DMS 273 treated with DMSO at 0.1 percent for 48 hours (cell line): ENCODE measurements around the gene KLF7.
"Not testable (repeated sequence)": the region's sequence is repeated elsewhere in the genome, so short reads cannot be mapped to it uniquely, and the experiment has no call there.

Source experiments
- DNase-seq: peaks from one replicate; lab custom pipeline; 2025; lab: John Stamatoyannopoulos, UW

KLF7 gene

DNA sequence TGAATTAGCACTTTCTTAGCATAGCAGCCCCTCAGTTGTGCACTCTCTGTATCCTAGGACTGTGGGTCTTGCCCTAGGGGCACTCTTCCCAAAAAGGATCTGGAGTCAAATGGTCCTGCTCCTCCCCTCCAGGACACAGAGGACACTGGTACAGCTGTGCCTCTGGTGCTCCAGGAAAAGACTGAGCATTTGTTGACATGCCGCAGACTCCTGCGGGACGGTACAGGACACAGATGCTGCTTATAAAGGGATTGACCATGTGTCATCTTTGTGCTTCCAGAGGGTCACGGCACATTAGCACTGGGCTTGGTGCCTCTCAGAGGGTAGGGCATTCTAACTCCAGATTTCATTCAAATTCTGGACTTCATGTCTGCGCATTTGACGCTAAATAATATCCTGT, 110.5 kb downstream of the KLF7 start:
- no peak for DNase-seq

GRCh38 chr2:207054521-207054920, 111.2 kb downstream of the KLF7 start:
- no peak for DNase-seq

- no peak for DNase-seq
Observed at GRCh38 chr2:207051385-207051965, 114.3 kb downstream of the KLF7 start.

DNA sequence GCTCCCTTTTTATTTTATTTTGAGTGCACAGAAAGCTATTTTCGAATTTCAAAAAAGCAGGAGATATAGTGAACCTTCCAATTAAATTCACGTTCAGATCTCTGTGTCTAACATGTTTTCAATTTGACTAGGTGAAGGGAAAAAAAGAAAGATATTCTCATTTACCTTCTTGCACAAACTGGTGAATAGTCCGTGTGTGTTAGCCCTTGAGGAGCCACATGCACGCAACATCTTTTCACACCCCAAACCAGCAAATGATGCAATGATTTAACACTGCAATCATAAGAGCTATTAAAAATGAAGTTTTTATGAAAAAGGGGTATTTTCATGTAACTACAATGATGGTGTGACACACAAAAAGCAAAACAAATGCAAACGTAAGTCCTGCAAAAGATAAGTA, 116.6 kb downstream of the KLF7 start:
- no peak for DNase-seq

GRCh38 chr2:207048416-207048815, 117.3 kb downstream of the KLF7 start:
- no peak for DNase-seq

DNA sequence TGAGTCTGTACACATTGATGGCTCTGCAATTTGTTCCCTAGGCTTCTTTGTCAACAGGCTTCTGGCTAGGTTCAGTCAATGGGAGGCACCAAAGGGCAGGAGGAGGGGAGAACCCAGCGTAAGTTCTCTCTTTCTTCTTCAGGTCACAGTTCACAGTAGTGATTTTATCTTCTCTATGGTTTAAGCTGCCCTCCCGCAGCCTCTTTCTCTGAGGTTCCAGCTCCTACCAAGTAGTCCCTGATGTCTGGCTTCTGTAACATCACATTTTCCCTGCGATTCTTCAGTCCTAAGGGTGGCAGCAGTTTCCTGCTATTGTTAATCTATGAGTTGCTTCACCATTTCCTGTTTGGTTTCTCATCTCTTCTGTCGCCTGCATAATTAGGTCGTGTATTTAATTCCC, 119.0 kb downstream of the KLF7 start:
- no peak for DNase-seq

DNA sequence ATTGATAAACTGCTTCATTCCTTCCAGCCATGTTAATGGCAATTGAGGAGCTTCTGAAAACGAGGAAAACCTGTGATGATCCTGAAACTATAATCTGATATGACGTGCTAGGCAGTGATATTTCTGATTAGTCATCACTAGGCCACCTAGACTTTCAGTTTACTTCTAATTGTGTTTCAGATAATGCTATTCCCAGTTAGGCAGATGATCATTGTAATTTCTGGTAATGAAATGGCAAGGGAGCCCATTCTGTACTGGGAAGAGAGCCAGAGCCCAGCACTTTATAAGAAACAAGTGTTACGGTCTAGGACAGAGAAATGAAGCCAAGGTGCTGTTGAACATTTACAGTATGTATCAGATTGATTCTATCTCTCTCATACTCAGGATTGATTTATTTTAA, 120.2 kb downstream of the KLF7 start:
- no peak for DNase-seq

DNA sequence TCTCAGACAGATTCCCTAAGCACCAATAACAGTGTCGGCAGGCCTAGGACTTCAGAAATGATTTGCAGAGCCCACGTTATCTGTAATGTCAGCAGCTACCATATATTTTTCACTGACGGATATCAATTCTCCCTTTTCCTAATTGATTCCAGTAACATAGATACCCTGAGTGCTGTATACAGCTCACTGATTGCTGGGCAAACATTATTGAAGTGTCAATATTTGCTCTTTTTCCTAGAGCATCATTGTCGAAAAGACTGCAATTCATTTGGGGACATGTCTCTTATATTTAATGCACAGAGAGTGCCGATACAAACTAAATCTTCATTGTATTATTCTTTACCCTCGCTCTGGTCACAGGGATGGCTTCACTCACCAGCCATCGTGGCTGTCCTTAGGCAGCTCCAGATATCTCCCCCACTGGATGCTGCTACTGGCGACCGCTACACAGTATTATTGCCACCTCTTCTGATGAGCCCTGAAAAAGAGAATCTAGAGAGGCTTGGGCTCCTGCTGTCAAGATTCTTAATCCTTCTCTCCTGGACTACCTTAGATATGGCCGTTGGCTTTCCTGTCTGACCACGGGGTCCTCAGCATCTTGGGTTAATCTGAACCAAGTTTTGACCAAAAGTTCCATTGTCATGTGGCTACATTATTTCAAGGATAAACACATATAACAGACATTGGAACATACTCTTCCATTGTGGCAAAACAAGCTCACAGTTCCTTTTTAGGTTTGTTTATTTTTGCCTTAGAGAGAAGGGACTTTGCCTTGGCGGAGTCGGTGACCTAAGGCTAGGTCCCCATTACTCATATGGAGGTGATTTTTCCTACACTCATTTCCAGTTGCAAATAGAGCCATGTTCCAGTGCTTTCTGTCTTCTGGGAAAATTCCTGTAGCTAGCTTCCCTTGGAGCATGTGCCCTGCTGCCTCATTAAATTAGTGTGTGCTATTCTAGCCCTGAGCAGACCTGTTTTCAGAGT, 121.1 kb downstream of the KLF7 start:
- no peak for DNase-seq

DNA sequence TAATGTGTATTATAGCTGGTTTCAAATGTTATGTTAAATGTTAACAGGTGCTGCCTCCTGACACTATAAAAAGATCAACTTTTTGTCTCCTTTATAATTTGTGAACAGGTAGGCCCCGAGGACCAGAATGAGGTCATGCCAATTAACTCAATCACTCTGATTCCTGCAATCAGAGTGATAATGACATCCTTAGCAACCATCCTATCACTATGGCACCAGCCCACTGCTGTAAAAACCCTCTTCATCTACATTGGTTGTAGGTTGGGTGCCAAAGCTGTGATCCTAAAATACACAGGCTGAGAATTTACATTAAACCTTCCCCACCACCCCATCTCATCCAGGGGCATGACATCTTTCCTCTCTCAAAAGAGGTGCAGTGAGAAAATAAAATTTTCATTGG, 122.9 kb downstream of the KLF7 start:
- no peak for DNase-seq

GRCh38 chr2:207041786-207042554, 123.8 kb downstream of the KLF7 start:
- DNase-seq: no peak

- no peak for DNase-seq
Observed at GRCh38 chr2:207041279-207041678, 124.5 kb downstream of the KLF7 start.

GRCh38 chr2:207040696-207041095, 125.1 kb downstream of the KLF7 start:
- DNase-seq: no peak

GRCh38 chr2:207039225-207039624, 126.5 kb downstream of the KLF7 start:
- no peak for DNase-seq

- no peak for DNase-seq
Observed at GRCh38 chr2:207038299-207038698, 127.4 kb downstream of the KLF7 start.

- no peak for DNase-seq
Observed at GRCh38 chr2:207037896-207038295, 127.9 kb downstream of the KLF7 start.

- not testable (repeated sequence) for DNase-seq
Observed at GRCh38 chr2:207037023-207037422, 128.7 kb downstream of the KLF7 start.

DNA sequence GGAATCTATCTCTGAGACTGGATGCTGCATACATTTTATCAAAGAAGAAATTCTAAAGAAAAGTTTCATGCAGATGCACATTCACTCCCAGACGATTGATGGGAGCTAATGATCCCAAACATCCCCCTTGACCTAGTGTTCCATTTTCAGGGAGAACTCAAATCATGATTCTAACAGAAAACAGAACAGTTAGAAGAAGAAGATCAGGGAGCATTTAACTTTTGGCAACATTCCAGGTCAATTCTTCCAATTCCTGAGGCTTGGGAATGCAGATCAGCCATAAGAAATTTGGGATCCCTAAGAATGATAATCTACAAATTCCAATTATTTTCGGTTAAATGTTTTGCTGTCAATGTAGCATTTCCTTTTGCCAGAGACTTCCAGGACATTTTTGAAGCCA, 129.9 kb downstream of the KLF7 start:
- DNase-seq: no peak

DNA sequence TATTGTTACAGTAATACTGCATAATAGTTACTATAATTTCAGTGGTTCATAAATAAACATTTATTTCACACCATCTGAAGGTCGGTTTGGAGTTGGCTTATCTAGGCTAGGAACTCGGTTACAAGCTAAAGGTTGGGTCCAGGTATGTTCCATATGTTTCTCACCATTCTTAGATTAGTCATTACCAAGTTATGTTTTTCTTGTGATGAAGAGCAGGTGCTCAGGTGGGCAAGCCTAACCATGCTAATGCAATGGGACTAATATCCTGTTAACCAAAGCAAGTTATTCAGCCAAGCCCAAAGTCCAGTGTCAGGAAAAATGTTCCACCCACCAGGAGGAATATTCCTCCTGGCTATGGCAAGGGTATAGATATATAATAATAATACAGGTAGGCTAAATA, 133.3 kb downstream of the KLF7 start:
- no peak for DNase-seq
